ENCODE results near the gene KDM2B. TPM values are rescaled to one million over a fixed set of nuclear protein-coding genes. Genes with fewer than 3 reads are reported as not detected.

The KDM2B gene
- total and polyA plus RNA-seq, 7 donors = 4.8 to 31.7 (median 16.8) TPM

DNA sequence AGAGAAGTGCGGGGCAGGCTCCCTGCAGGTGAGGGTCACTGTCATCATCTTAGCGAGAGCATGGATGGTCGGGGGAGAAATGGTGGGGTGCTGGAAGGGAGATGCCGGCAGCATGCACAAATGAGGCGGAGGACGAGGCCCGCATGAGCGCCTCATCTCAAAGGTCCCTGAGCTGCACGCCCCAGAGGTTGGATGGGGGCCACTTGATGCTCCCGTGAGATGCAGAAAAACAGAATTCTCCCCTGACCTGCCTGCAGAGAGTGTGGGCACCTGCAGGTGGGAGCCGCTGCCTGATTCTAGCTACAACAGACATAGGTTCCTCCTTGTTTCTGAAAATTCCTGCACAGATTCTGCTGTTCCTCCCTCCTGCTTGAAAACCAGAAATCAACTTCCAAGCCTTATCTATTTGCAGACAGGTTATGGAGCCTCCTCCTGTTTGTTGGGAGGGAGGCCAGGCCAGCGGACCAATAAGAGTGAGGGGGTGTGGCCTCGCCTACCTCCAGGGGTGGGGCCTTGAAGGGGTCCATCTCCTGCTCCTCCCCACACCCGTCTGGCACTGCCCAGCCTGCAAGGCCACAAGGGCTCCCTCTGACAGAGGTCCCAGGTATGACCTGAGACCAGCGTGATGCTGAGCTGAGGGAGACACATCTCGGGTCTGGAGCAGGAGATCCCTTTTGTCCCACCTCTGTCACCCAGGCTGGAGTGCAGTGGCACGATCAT, 67.2 kb downstream of the KDM2B start:
- Histone ChIP-seq H3K27me3 (no peaks in the 10 kb centered on the region), H3K9me3 (no peaks in the 10 kb centered on the region), H3K4me3 (no peak overlapping the region), H3K36me3 (peaks cover 0 to 30% (median 7%) of the 10 kb centered on the region in 4 donors), H3K27ac (no peak overlapping the region), H3K4me1 (peaks cover 0 to 7% (median 0%) of the 10 kb centered on the region in 4 donors)
- DNase-seq = no peak
- WGBS, 2 donors = 75 to 77% methylated on average over 17 of the region's 17 CpGs
- TF ChIP-seq POLR2A (IDR thresholded peaks at IDR 0.05) (no peak), POLR2AphosphoS5 (IDR thresholded peaks at IDR 0.05) (no peak)
- intact Hi-C loops (cut with DNase I) = no loop called here

GRCh38 chr12:121512561-121512960, 68.3 kb downstream of the KDM2B start:
- 86% methylated on average over 12 of the region's 12 CpGs for WGBS, 2 donors
- H3K4me1 ChIP-seq = no peaks in the 10 kb centered on the region
- H3K4me3 ChIP-seq = no peak overlapping the region
- peaks cover 0 to 41% (median 7%) of the 10 kb centered on the region in 4 donors for H3K36me3 ChIP-seq
- intact Hi-C loops (cut with DNase I) = no loop called here
- no peaks in the 10 kb centered on the region for H3K27me3 ChIP-seq
- no peaks in the 10 kb centered on the region for H3K9me3 ChIP-seq
- DNase-seq = no peak
- TF ChIP-seq EP300 (IDR thresholded peaks at IDR 0.05) = no peak
- TF ChIP-seq CTCF (IDR thresholded peaks at IDR 0.05) = no peak
- no peak for TF ChIP-seq POLR2A (IDR thresholded peaks at IDR 0.05)
- TF ChIP-seq POLR2AphosphoS5 (IDR thresholded peaks at IDR 0.05) = no peak
- no peak overlapping the region for H3K27ac ChIP-seq

DNA sequence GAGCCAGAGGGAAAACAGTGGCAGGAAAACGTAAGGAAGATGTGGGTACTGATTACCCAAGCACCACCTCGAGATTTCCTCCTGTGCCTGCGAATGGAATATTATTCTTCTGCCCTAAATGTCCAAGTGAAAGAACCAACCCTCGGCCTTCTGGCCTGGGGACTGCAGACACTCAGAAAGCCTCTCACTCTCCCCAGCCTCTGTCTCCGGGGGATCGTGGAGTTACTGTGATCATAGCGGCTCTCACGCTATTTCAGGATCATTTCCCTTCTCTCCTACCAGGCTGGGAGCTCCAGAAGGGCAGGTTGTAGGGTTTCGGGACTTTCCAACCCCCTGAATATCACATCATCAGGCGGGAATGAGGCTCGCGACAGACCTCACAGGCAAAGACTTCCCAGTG, 68.9 kb downstream of the KDM2B start:
- Histone ChIP-seq H3K27me3 (no peaks in the 10 kb centered on the region), H3K4me3 (no peak overlapping the region), H3K9me3 (no peaks in the 10 kb centered on the region), H3K27ac (no peak overlapping the region), H3K36me3 (peaks cover 0 to 41% (median 7%) of the 10 kb centered on the region in 4 donors), H3K4me1 (no peaks in the 10 kb centered on the region)
- no peak for DNase-seq
- no peak for TF ChIP-seq POLR2AphosphoS5 (IDR thresholded peaks at IDR 0.05)
- no peak for TF ChIP-seq EP300 (IDR thresholded peaks at IDR 0.05)
- no peak for TF ChIP-seq CTCF (IDR thresholded peaks at IDR 0.05)
- TF ChIP-seq POLR2A (IDR thresholded peaks at IDR 0.05) = no peak
- WGBS, 2 donors = 92 to 93% methylated on average over 12 of the region's 12 CpGs
- intact Hi-C loops (cut with DNase I) = no loop called here

DNA sequence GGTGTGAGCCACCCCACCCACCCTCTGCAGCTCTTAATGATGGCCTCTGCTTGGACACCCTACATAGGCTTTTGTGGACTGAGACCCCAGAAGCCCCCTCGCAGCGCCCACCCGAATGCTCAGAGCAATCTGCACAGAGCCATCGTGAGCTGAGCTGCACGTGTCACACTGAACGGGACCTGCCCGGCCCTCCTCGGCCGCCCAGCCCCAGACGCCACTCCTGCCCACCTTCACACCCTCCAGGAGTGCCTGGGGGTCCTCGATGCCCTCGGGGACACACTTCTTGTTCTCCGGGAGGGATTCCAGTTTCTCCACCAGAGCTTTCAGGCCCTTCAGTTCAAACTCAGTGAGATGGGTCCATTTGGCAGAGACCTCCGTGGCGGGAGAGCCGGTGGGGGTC, 71.5 kb downstream of the KDM2B start:
- Histone ChIP-seq H3K9me3 (no peaks in the 10 kb centered on the region), H3K4me3 (no peak overlapping the region), H3K27me3 (no peaks in the 10 kb centered on the region), H3K36me3 (peaks cover 0 to 41% (median 7%) of the 10 kb centered on the region in 4 donors), H3K27ac (no peak overlapping the region), H3K4me1 (no peaks in the 10 kb centered on the region)
- TF ChIP-seq CTCF (IDR thresholded peaks at IDR 0.05) = no peak
- no peak for TF ChIP-seq EP300 (IDR thresholded peaks at IDR 0.05)
- TF ChIP-seq POLR2AphosphoS5 (IDR thresholded peaks at IDR 0.05) = no peak
- no peak for TF ChIP-seq POLR2A (IDR thresholded peaks at IDR 0.05)
- DNase-seq = no peak
- intact Hi-C loops (cut with DNase I) = no loop called here
- 94 to 97% methylated on average over 16 of the region's 16 CpGs for WGBS, 2 donors

DNA sequence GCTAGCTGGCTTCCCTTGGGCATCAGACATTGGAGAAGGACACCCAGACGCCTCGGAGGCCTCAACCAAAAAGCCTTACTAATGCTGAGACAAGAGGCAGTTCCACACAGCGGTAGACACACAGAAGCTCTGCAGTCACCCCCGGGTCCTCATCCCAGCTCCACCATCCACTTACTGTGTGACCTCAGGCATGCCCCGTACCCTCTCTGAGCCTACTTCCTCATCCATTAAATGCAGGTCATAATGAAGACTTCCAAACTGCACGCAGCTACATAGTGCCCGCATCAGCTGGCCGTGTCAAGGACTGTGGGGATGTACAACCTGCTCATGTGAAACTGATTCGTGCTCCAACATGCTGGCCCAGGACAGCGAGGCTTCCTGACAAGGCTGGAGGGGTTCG, 72.3 kb downstream of the KDM2B start:
- Histone ChIP-seq H3K36me3 (peaks cover 0 to 41% (median 7%) of the 10 kb centered on the region in 4 donors), H3K9me3 (no peaks in the 10 kb centered on the region), H3K4me3 (no peak overlapping the region), H3K4me1 (no peaks in the 10 kb centered on the region), H3K27ac (no peak overlapping the region), H3K27me3 (no peaks in the 10 kb centered on the region)
- intact Hi-C loops (cut with DNase I) = no loop called here
- TF ChIP-seq POLR2AphosphoS5 (IDR thresholded peaks at IDR 0.05) = no peak
- TF ChIP-seq EP300 (IDR thresholded peaks at IDR 0.05) = no peak
- TF ChIP-seq POLR2A (IDR thresholded peaks at IDR 0.05) = no peak
- TF ChIP-seq CTCF (IDR thresholded peaks at IDR 0.05) = no peak
- 94 to 96% methylated on average over 11 of the region's 11 CpGs for WGBS, 2 donors
- DNase-seq = no peak
